K562 (cell line): Measurements from ENCODE around the gene P2RX5. TPM values are rescaled to one million over a fixed set of nuclear protein-coding genes. Genes with fewer than 3 reads are reported as not detected.

Experiments
- BDP1 ChIP-seq: IDR thresholded peaks from 3 replicates; pipeline ENCODE4 v1.6.1; 2011; ENCODE audit not compliant: insufficient read length, insufficient read depth
- EP300 ChIP-seq: IDR thresholded peaks from 2 replicates; pipeline ENCODE4 v1.6.1; 2012; ENCODE audit warnings: low read length, improper control_type of control experiment
- KDM5B ChIP-seq: fragments of 200-600 bp; sonication (generic); IDR thresholded peaks from 2 replicates; pipeline ENCODE4 v1.6.1; 2012; ENCODE audit warnings: low read depth, mild to moderate bottlenecking, moderate library complexity, low read length, control low read depth, inconsistent platforms; ENCODE audit not compliant: insufficient replicate concordance
- L3MBTL2 ChIP-seq: fragments of 450-650 bp; IDR thresholded peaks from 2 replicates; pipeline ENCODE4 v1.6.1; 2016; ENCODE audit warnings: mild to moderate bottlenecking, moderate library complexity
- MXI1 ChIP-seq: IDR thresholded peaks from 2 replicates; pipeline ENCODE4 v1.6.1; 2011; ENCODE audit warnings: low read depth, mild to moderate bottlenecking, improper control_type of control experiment, low read length
- NR2C2 ChIP-seq, 2 experiments: fragments of 200-800 bp in 1 of 2; sonication (Bioruptor generic) in 1 of 2; sonication (generic) in 1 of 2; formaldehyde crosslinking in 1 of 2; IDR thresholded peaks; 2 replicates each; pipeline versions ENCODE4 v1.6.1 to v1.8.0; 2016 to 2022; ENCODE audit warnings: mild to moderate bottlenecking in 1 of 2, missing compliant biosample characterization in 1 of 2, missing genetic modification characterization in 1 of 2, missing genetic modification reagents in 1 of 2
- POLR2AphosphoS2 ChIP-seq: IDR thresholded peaks from 2 replicates; pipeline ENCODE4 v1.6.1; 2012; ENCODE audit warnings: low read length, improper control_type of control experiment
- RBM14 ChIP-seq: fragments of 200-400 bp; formaldehyde crosslinking; IDR thresholded peaks from 2 replicates; pipeline ENCODE4 v1.6.1; 2018; ENCODE audit warnings: low read depth, mild to moderate bottlenecking, low read length, moderate library complexity, borderline replicate concordance; ENCODE audit not compliant: insufficient read depth
- SAP30 ChIP-seq: fragments of 200-600 bp; sonication (generic); IDR thresholded peaks from 2 replicates; pipeline ENCODE4 v1.6.1; 2012; ENCODE audit warnings: borderline replicate concordance, low read depth, mild to moderate bottlenecking, moderate library complexity, low read length, control low read depth, inconsistent platforms; ENCODE audit not compliant: insufficient read depth, poor library complexity, severe bottlenecking
- SMAD4 ChIP-seq: fragments of 250-450 bp; sonication (Bioruptor Pico); conservative IDR thresholded peaks from 2 replicates; pipeline ENCODE4 v1.8.0; 2021; ENCODE audit warnings: inconsistent platforms, mild to moderate bottlenecking, moderate library complexity
- ZFX ChIP-seq: sonication (generic); formaldehyde crosslinking; IDR thresholded peaks from 2 replicates; pipeline ENCODE4 v1.8.0; 2022; ENCODE audit warnings: mild to moderate bottlenecking, missing genetic modification reagents, moderate library complexity
- ZNF512 ChIP-seq: IDR thresholded peaks from 2 replicates; pipeline ENCODE4 v1.6.1; 2016; ENCODE audit warnings: missing genetic modification characterization, missing compliant biosample characterization
- polyA plus RNA-seq, 8 experiments: library from polyadenylated mRNA; depleted of rRNA in 4 of 8; stranded (reverse) in 5 of 8; unstranded in 3 of 8; fragments of >200 nt; fragmentation: Nextera tagmentation in 2 of 8; fragmentation: Illumina TruSeq in 1 of 8; extraction: Ambion mirVana in 2 of 8; extraction: Trizol in 1 of 8; gene quantifications; 2 replicates each; pipeline versions ENCODE4 v1.2.1 to v1.2.3, GENCODE V29; 2011 to 2014; ENCODE audit warnings: inconsistent platforms in 1 of 8, missing spikeins in 1 of 8
- total RNA-seq, 7 experiments: library from RNA; depleted of rRNA in 6 of 7; stranded (reverse); fragments of >200 nt in 6 of 7; fragmentation: Illumina TruSeq in 2 of 7; extraction: Trizol in 2 of 7; gene quantifications; 2 replicates each; pipeline versions ENCODE4 v1.2.1 to v1.2.3, GENCODE V29; 2011 to 2021; ENCODE audit warnings: low replicate concordance in 1 of 7

P2RX5 gene
- total and polyA plus RNA-seq, 9 of the 15 experiments (the other 6 are each of a cell fraction or from before 2014, with no cell fraction given), result 0.31 to 4.0 (median 1.3) TPM

- TF ChIP-seq ZNF512 (tag), result no peak
- TF ChIP-seq ZFX (CRISPR knock-in tag), result no peak
- TF ChIP-seq NR2C2 (CRISPR knock-in tag; IDR thresholded peaks at IDR 0.05), result no peak
- TF ChIP-seq NR2C2 (tag; IDR thresholded peaks at IDR 0.05), result peak; percentile 29; the same call in 1 of the 2 replicates
- no peak for TF ChIP-seq MXI1
- no peak for TF ChIP-seq SMAD4 (CRISPR knock-in tag)
- no peak for TF ChIP-seq EP300
- peak; percentile 13; the same call in 1 of the 2 replicates for TF ChIP-seq L3MBTL2
- no peak for TF ChIP-seq RBM14
- no peak for TF ChIP-seq BDP1
- TF ChIP-seq POLR2AphosphoS2, result no peak
- TF ChIP-seq SAP30, result peak; percentile 37
- TF ChIP-seq KDM5B, result peak; percentile 30
- TF ChIP-seq, all 486 proteins: peak for 5
These were observed 59.0 kb downstream of the P2RX5 start (continued) for GRCh38 chr17:3636908-3637373.
